ENCODE results near the gene PLEKHA6.

Gene PLEKHA6

GRCh38 chr1:204274446-204274845, 85.3 kb downstream of the PLEKHA6 start:
- Histone ChIP-seq H3K9ac (ENCODE audit: low read length) (no peak overlapping the region), H3K27me3 (ENCODE audit: control insufficient read depth, insufficient read depth, low read length) (no peaks in the 10 kb centered on the region), H3K36me3 (ENCODE audit: control insufficient read depth, low read depth, low read length) (peaks cover 3% of the 10 kb centered on the region), H3K4me1 (ENCODE audit: control insufficient read depth, low read depth, low read length) (peaks cover 6% of the 10 kb centered on the region), H3K4me3 (ENCODE audit: low read length) (no peak overlapping the region), H3K27ac (ENCODE audit: low read length) (no peak overlapping the region), H3K9me3 (ENCODE audit: control insufficient read depth, low read depth, low read length) (no peaks in the 10 kb centered on the region)

- Histone ChIP-seq H3K27me3 (ENCODE audit: control insufficient read depth, insufficient read depth, low read length) (no peaks in the 10 kb centered on the region), H3K4me3 (ENCODE audit: low read length) (no peak overlapping the region), H3K9me3 (ENCODE audit: control insufficient read depth, low read depth, low read length) (no peaks in the 10 kb centered on the region), H3K9ac (ENCODE audit: low read length) (no peak overlapping the region), H3K36me3 (ENCODE audit: control insufficient read depth, low read depth, low read length) (peaks cover 3% of the 10 kb centered on the region), H3K4me1 (ENCODE audit: control insufficient read depth, low read depth, low read length) (no peaks in the 10 kb centered on the region), H3K27ac (ENCODE audit: low read length) (no peak overlapping the region)
Measured at GRCh38 chr1:204272505-204272904, 87.2 kb downstream of the PLEKHA6 start.

- H3K36me3 ChIP-seq (ENCODE audit: control insufficient read depth, low read depth, low read length): peaks cover 3% of the 10 kb centered on the region
- H3K27me3 ChIP-seq (ENCODE audit: control insufficient read depth, insufficient read depth, low read length): no peaks in the 10 kb centered on the region
- no peak overlapping the region for H3K4me3 ChIP-seq (ENCODE audit: low read length)
- H3K27ac ChIP-seq (ENCODE audit: low read length): no peak overlapping the region
- no peaks in the 10 kb centered on the region for H3K9me3 ChIP-seq (ENCODE audit: control insufficient read depth, low read depth, low read length)
- H3K4me1 ChIP-seq (ENCODE audit: control insufficient read depth, low read depth, low read length): no peaks in the 10 kb centered on the region
- H3K9ac ChIP-seq (ENCODE audit: low read length): no peak overlapping the region
Measured at GRCh38 chr1:204271970-204272369, 87.8 kb downstream of the PLEKHA6 start.

GRCh38 chr1:204268101-204268500, 91.6 kb downstream of the PLEKHA6 start:
- Histone ChIP-seq H3K27ac (ENCODE audit: low read length) (no peak overlapping the region), H3K4me3 (ENCODE audit: low read length) (no peak overlapping the region), H3K9ac (ENCODE audit: low read length) (no peak overlapping the region), H3K36me3 (ENCODE audit: control insufficient read depth, low read depth, low read length) (peaks cover 3% of the 10 kb centered on the region), H3K4me1 (ENCODE audit: control insufficient read depth, low read depth, low read length) (no peaks in the 10 kb centered on the region), H3K27me3 (ENCODE audit: control insufficient read depth, insufficient read depth, low read length) (no peaks in the 10 kb centered on the region), H3K9me3 (ENCODE audit: control insufficient read depth, low read depth, low read length) (no peaks in the 10 kb centered on the region)

GRCh38 chr1:204267191-204267601, 92.5 kb downstream of the PLEKHA6 start:
- H3K4me3 ChIP-seq (ENCODE audit: low read length): no peak overlapping the region
- no peaks in the 10 kb centered on the region for H3K9me3 ChIP-seq (ENCODE audit: control insufficient read depth, low read depth, low read length)
- no peaks in the 10 kb centered on the region for H3K27me3 ChIP-seq (ENCODE audit: control insufficient read depth, insufficient read depth, low read length)
- H3K9ac ChIP-seq (ENCODE audit: low read length): no peak overlapping the region
- peaks cover 3% of the 10 kb centered on the region for H3K36me3 ChIP-seq (ENCODE audit: control insufficient read depth, low read depth, low read length)
- H3K27ac ChIP-seq (ENCODE audit: low read length): no peak overlapping the region
- no peaks in the 10 kb centered on the region for H3K4me1 ChIP-seq (ENCODE audit: control insufficient read depth, low read depth, low read length)

- Histone ChIP-seq H3K4me3 (ENCODE audit: low read length) (no peak overlapping the region), H3K36me3 (ENCODE audit: control insufficient read depth, low read depth, low read length) (peaks cover 3% of the 10 kb centered on the region), H3K4me1 (ENCODE audit: control insufficient read depth, low read depth, low read length) (no peaks in the 10 kb centered on the region), H3K9me3 (ENCODE audit: control insufficient read depth, low read depth, low read length) (no peaks in the 10 kb centered on the region), H3K27ac (ENCODE audit: low read length) (no peak overlapping the region), H3K9ac (ENCODE audit: low read length) (no peak overlapping the region), H3K27me3 (ENCODE audit: control insufficient read depth, insufficient read depth, low read length) (no peaks in the 10 kb centered on the region)
Measured at GRCh38 chr1:204266504-204267034, 93.2 kb downstream of the PLEKHA6 start.

GRCh38 chr1:204265665-204266064, 94.1 kb downstream of the PLEKHA6 start:
- Histone ChIP-seq H3K9ac (ENCODE audit: low read length) (no peak overlapping the region), H3K27me3 (ENCODE audit: control insufficient read depth, insufficient read depth, low read length) (no peaks in the 10 kb centered on the region), H3K9me3 (ENCODE audit: control insufficient read depth, low read depth, low read length) (no peaks in the 10 kb centered on the region), H3K4me1 (ENCODE audit: control insufficient read depth, low read depth, low read length) (no peaks in the 10 kb centered on the region), H3K36me3 (ENCODE audit: control insufficient read depth, low read depth, low read length) (no peaks in the 10 kb centered on the region), H3K27ac (ENCODE audit: low read length) (no peak overlapping the region), H3K4me3 (ENCODE audit: low read length) (no peak overlapping the region)

- peaks cover 2% of the 10 kb centered on the region for H3K36me3 ChIP-seq (ENCODE audit: control insufficient read depth, low read depth, low read length)
- no peaks in the 10 kb centered on the region for H3K27me3 ChIP-seq (ENCODE audit: control insufficient read depth, insufficient read depth, low read length)
- H3K4me1 ChIP-seq (ENCODE audit: control insufficient read depth, low read depth, low read length): no peaks in the 10 kb centered on the region
- no peak overlapping the region for H3K27ac ChIP-seq (ENCODE audit: low read length)
- no peak overlapping the region for H3K4me3 ChIP-seq (ENCODE audit: low read length)
- H3K9ac ChIP-seq (ENCODE audit: low read length): no peak overlapping the region
- no peaks in the 10 kb centered on the region for H3K9me3 ChIP-seq (ENCODE audit: control insufficient read depth, low read depth, low read length)
Measured at GRCh38 chr1:204264805-204265204, 94.9 kb downstream of the PLEKHA6 start.

GRCh38 chr1:204263254-204263910, 96.3 kb downstream of the PLEKHA6 start:
- Histone ChIP-seq H3K36me3 (ENCODE audit: control insufficient read depth, low read depth, low read length) (peaks cover 2% of the 10 kb centered on the region), H3K4me3 (ENCODE audit: low read length) (no peak overlapping the region), H3K9me3 (ENCODE audit: control insufficient read depth, low read depth, low read length) (no peaks in the 10 kb centered on the region), H3K27ac (ENCODE audit: low read length) (no peak overlapping the region), H3K9ac (ENCODE audit: low read length) (no peak overlapping the region), H3K4me1 (ENCODE audit: control insufficient read depth, low read depth, low read length) (no peaks in the 10 kb centered on the region), H3K27me3 (ENCODE audit: control insufficient read depth, insufficient read depth, low read length) (no peaks in the 10 kb centered on the region)

- no peaks in the 10 kb centered on the region for H3K9me3 ChIP-seq (ENCODE audit: control insufficient read depth, low read depth, low read length)
- H3K27ac ChIP-seq (ENCODE audit: low read length): no peak overlapping the region
- H3K27me3 ChIP-seq (ENCODE audit: control insufficient read depth, insufficient read depth, low read length): no peaks in the 10 kb centered on the region
- no peaks in the 10 kb centered on the region for H3K4me1 ChIP-seq (ENCODE audit: control insufficient read depth, low read depth, low read length)
- H3K4me3 ChIP-seq (ENCODE audit: low read length): no peak overlapping the region
- no peak overlapping the region for H3K9ac ChIP-seq (ENCODE audit: low read length)
- peaks cover 2% of the 10 kb centered on the region for H3K36me3 ChIP-seq (ENCODE audit: control insufficient read depth, low read depth, low read length)
Measured at GRCh38 chr1:204262506-204263253, 97.0 kb downstream of the PLEKHA6 start.

- Histone ChIP-seq H3K36me3 (ENCODE audit: control insufficient read depth, low read depth, low read length) (peaks cover 2% of the 10 kb centered on the region), H3K4me3 (ENCODE audit: low read length) (no peak overlapping the region), H3K27me3 (ENCODE audit: control insufficient read depth, insufficient read depth, low read length) (no peaks in the 10 kb centered on the region), H3K9me3 (ENCODE audit: control insufficient read depth, low read depth, low read length) (no peaks in the 10 kb centered on the region), H3K9ac (ENCODE audit: low read length) (no peak overlapping the region), H3K4me1 (ENCODE audit: control insufficient read depth, low read depth, low read length) (no peaks in the 10 kb centered on the region), H3K27ac (ENCODE audit: low read length) (no peak overlapping the region)
Measured at GRCh38 chr1:204261746-204262505, 97.8 kb downstream of the PLEKHA6 start.
